Trophoblast cell (in vitro differentiated cells and primary cell): Measurements from ENCODE around the gene PPFIBP2.
A peak's percentile ranks its signal among the peaks of the same experiment; 100 is the strongest.

Experiments used
- DNase-seq, 2 donors: peaks; one replicate each; pipeline ENCODE4 v3.0.0-alpha.2; 2016
- H2AFZ ChIP-seq: 2 replicates; pipeline ENCODE4 v1.6.1; 2013; ENCODE audit warnings: low read length, moderate library complexity, mild to moderate bottlenecking; ENCODE audit not compliant: insufficient read depth, poor library complexity
- H2AK5ac ChIP-seq: 2 replicates; pipeline ENCODE4 v1.6.1; 2013; ENCODE audit warnings: mild to moderate bottlenecking, low read length
- H2BK120ac ChIP-seq: 2 replicates; pipeline ENCODE4 v1.6.1; 2013; ENCODE audit warnings: low read length, mild to moderate bottlenecking, moderate library complexity; ENCODE audit not compliant: insufficient read depth, poor library complexity
- H2BK12ac ChIP-seq: 2 replicates; pipeline ENCODE4 v1.6.1; 2013; ENCODE audit warnings: mild to moderate bottlenecking, low read length, moderate library complexity
- H2BK5ac ChIP-seq: 2 replicates; pipeline ENCODE4 v1.6.1; 2013; ENCODE audit warnings: low read length, low read depth, moderate library complexity, mild to moderate bottlenecking; ENCODE audit not compliant: poor library complexity
- H3K14ac ChIP-seq: 2 replicates; pipeline ENCODE4 v1.6.1; 2013; ENCODE audit warnings: mild to moderate bottlenecking, low read length
- H3K18ac ChIP-seq: 2 replicates; pipeline ENCODE4 v1.6.1; 2013; ENCODE audit warnings: mild to moderate bottlenecking, low read length
- H3K23ac ChIP-seq: 2 replicates; pipeline ENCODE4 v1.6.1; 2013; ENCODE audit warnings: low read length
- H3K27ac ChIP-seq: 2 replicates; pipeline ENCODE4 v1.5.1; 2013; ENCODE audit warnings: low read depth, mild to moderate bottlenecking, inconsistent platforms, low read length, moderate library complexity
- H3K27me3 ChIP-seq: 2 replicates; pipeline ENCODE4 v1.6.1; 2013; ENCODE audit warnings: inconsistent platforms, mild to moderate bottlenecking, low read length, moderate library complexity; ENCODE audit not compliant: insufficient read depth
- H3K36me3 ChIP-seq, 2 experiments: 1 replicate in 1 of 2; 2 replicates in 1 of 2; pipeline ENCODE4 v1.6.1; 2013; ENCODE audit warnings: low read length in 2 of 2, mild to moderate bottlenecking in 2 of 2, moderate library complexity in 1 of 2; ENCODE audit not compliant: insufficient read depth in 2 of 2, control insufficient read depth in 1 of 2
- H3K4ac ChIP-seq: 2 replicates; pipeline ENCODE4 v1.6.1; 2013; ENCODE audit warnings: low read depth, mild to moderate bottlenecking, low read length, moderate library complexity
- H3K4me1 ChIP-seq, 2 experiments: 1 replicate in 1 of 2; 2 replicates in 1 of 2; pipeline ENCODE4 v1.6.1; 2013; ENCODE audit warnings: low read length in 2 of 2, mild to moderate bottlenecking in 2 of 2, moderate library complexity in 1 of 2; ENCODE audit not compliant: insufficient read depth in 2 of 2, control insufficient read depth in 1 of 2
- H3K4me2 ChIP-seq: 2 replicates; pipeline ENCODE4 v1.6.1; 2013; ENCODE audit warnings: inconsistent platforms, mild to moderate bottlenecking, low read length, moderate library complexity
- H3K4me3 ChIP-seq: 2 replicates; pipeline ENCODE4 v1.5.1; 2013; ENCODE audit warnings: mild to moderate bottlenecking, low read depth, low read length, inconsistent platforms
- H3K79me1 ChIP-seq: one replicate; pipeline ENCODE4 v1.6.1; 2013; ENCODE audit warnings: low read length
- H3K79me2 ChIP-seq: 2 replicates; pipeline ENCODE4 v1.6.1; 2013; ENCODE audit warnings: low read length, mild to moderate bottlenecking; ENCODE audit not compliant: control insufficient read depth, insufficient read depth, poor library complexity
- H3K9ac ChIP-seq: 2 replicates; pipeline ENCODE4 v1.6.1; 2013; ENCODE audit warnings: mild to moderate bottlenecking, low read length
- H3K9me3 ChIP-seq: 2 replicates; pipeline ENCODE4 v1.6.1; 2013; ENCODE audit warnings: low read depth, mild to moderate bottlenecking, control low read depth, inconsistent platforms, low read length; ENCODE audit not compliant: insufficient read depth
- H4K12ac ChIP-seq: 2 replicates; pipeline ENCODE4 v1.6.1; 2013; ENCODE audit warnings: low read depth, mild to moderate bottlenecking, low read length, moderate library complexity
- H4K8ac ChIP-seq: 2 replicates; pipeline ENCODE4 v1.6.1; 2013; ENCODE audit warnings: low read depth, mild to moderate bottlenecking, low read length, moderate library complexity
- H4K91ac ChIP-seq: one replicate; pipeline ENCODE4 v1.6.1; 2013; ENCODE audit warnings: low read depth, mild to moderate bottlenecking, low read length, moderate library complexity
- WGBS: extraction: QIAGEN DNeasy Blood & Tissue Kit; methylation state at CpG from one replicate; pipeline ENCODE4 v1.1.7; 2013; ENCODE audit warnings: missing lambda C conversion rate; ENCODE audit not compliant: insufficient read length, insufficient coverage; ENCODE audit errors: extremely low coverage; 5-methylcytosine and 5-hydroxymethylcytosine counted together

Gene PPFIBP2

DNA sequence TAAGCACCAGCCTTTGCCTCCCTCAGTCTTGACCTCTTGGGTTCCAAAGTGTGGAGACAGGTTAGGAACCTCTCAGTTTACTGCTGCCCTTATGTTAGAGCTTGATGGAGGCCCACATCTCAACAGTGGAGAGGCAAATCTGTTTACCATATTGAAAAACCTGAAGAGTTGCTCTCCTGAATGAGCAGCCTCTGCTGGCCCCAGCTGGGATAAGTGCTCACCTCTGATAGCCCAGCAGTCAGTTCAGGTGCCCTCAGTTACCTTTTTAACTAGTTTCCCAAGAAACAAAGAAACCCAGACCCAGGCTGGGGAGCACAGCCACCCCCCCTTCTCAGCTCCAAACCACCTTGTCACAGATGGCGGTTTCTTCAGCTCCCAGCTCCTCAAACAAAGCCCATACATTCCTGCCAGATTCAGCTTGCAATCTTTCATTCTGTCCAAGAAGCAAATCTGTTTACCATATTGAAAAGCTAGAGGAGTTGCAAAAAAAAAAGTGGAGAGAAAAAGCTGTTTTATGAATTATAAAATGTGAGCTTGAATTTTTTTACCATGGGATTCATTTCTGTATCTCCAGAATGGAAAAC lies 57.2 kb downstream of the PPFIBP2 start:
- DNase-seq: no peak
- no CpG with 5 or more reads among the region's 1 CpG for WGBS
- H3K4me1 ChIP-seq: peaks cover 32 to 38% of the 10 kb centered on the region in 2 experiments
- H3K27me3 ChIP-seq: no peaks in the 10 kb centered on the region
- no peak overlapping the region for H2BK12ac ChIP-seq
- H3K23ac ChIP-seq: no peak overlapping the region
- H3K9me3 ChIP-seq: no peaks in the 10 kb centered on the region
- H3K4me2 ChIP-seq: no peak overlapping the region
- H3K9ac ChIP-seq: no peak overlapping the region
- no peak overlapping the region for H3K4ac ChIP-seq
- H3K79me1 ChIP-seq: peaks cover 30% of the 10 kb centered on the region
- no peak overlapping the region for H2BK5ac ChIP-seq
- H4K8ac ChIP-seq: no peak overlapping the region
- H2AFZ ChIP-seq: no peak overlapping the region
- H2BK120ac ChIP-seq: no peak overlapping the region
- no peak overlapping the region for H3K27ac ChIP-seq
- no peak overlapping the region for H3K18ac ChIP-seq
- H4K12ac ChIP-seq: no peak overlapping the region
- H3K79me2 ChIP-seq: peaks cover 10% of the 10 kb centered on the region
- no peak overlapping the region for H4K91ac ChIP-seq
- no peak overlapping the region for H3K14ac ChIP-seq
- H3K4me3 ChIP-seq: no peak overlapping the region
- no peak overlapping the region for H2AK5ac ChIP-seq
- no peaks in the 10 kb centered on the region for H3K36me3 ChIP-seq

DNA sequence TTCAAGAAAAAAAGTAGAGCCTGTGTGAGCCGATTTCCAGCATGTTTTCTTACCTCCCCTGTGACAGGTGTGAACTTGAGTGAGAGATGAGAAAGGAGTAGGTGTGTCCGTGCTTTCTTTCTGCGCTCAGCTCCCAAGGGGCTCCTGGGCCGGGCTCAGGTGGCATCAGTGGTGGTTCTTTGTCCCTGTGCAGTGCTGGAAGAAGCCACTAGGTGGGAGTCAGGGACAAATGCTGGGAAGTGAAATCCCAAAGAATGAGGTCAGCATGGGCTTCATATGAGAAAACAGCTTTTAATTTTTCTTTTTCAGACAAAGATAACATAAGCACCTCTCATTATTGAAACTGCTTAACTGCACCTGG lies 57.8 kb downstream of the PPFIBP2 start:
- Histone ChIP-seq H3K36me3 (no peaks in the 10 kb centered on the region), H3K4me3 (no peak overlapping the region), H3K79me1 (peaks cover 36% of the 10 kb centered on the region), H3K79me2 (peaks cover 15% of the 10 kb centered on the region), H4K8ac (no peak overlapping the region), H3K27me3 (no peaks in the 10 kb centered on the region), H2BK120ac (peak overlapping the region; percentile 93), H3K4ac (no peak overlapping the region), H2BK5ac (no peak overlapping the region), H3K9ac (no peak overlapping the region), H3K27ac (peak overlapping the region; percentile 1), H4K91ac (no peak overlapping the region), H3K23ac (no peak overlapping the region), H3K4me2 (no peak overlapping the region), H3K4me1 (peaks cover 38 to 43% of the 10 kb centered on the region in 2 experiments), H3K18ac (no peak overlapping the region), H3K14ac (no peak overlapping the region), H2AK5ac (no peak overlapping the region), H3K9me3 (no peaks in the 10 kb centered on the region), H4K12ac (no peak overlapping the region), H2BK12ac (no peak overlapping the region), H2AFZ (no peak overlapping the region)
- DNase-seq: peak; percentile 64 to 90
- WGBS: no CpG with 5 or more reads among the region's 4 CpGs

DNA sequence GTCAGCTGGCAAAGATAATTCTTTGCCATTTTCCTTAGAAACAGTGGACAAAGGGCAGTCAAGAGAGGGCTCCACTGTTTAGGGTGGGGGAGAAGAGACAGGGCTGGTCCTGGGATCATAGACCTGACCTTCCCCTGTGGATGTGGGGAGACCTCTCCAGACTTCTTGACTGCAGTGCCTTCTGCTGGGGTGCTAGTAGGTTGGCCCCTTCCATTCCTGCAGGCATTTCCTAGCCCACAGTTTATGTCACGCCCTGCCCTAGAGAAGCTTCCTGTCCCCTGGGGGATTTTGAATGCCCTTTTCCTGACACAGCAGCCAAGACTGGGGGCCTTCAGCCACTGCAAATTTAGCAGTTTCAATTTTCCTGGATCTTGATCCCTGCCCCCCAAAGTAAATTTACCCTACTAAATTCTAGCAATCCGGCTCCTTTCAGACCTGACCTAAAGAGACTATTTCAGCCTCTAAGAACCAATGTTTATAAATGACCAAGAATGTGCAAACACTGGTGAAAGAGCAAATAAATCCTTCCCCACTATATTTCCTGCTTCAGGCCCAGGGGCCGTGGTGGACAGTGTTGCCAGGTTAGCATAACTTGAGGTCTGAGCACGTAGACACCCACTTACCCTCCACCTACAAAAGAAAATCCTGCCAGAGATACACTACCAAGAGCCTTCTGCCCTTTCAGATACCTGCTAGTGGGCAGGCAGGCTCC lies 58.4 kb downstream of the PPFIBP2 start:
- Histone ChIP-seq H3K23ac (no peak overlapping the region), H3K4me2 (no peak overlapping the region), H3K79me1 (peaks cover 40% of the 10 kb centered on the region), H4K8ac (peak overlapping the region; percentile 56), H3K9ac (no peak overlapping the region), H3K14ac (peak overlapping the region; percentile 18), H3K36me3 (no peaks in the 10 kb centered on the region), H4K91ac (peak overlapping the region; percentile 87), H3K18ac (peak overlapping the region; percentile 71), H4K12ac (peak overlapping the region; percentile 79), H3K9me3 (no peaks in the 10 kb centered on the region), H3K4me3 (no peak overlapping the region), H2AFZ (peak overlapping the region; percentile 42), H2AK5ac (peak overlapping the region; percentile 7), H3K79me2 (peaks cover 17% of the 10 kb centered on the region), H3K27ac (peak overlapping the region; percentile 48), H3K27me3 (no peaks in the 10 kb centered on the region), H2BK120ac (peak overlapping the region; percentile 93), H2BK5ac (peak overlapping the region; percentile 75), H3K4me1 (peaks cover 41 to 47% of the 10 kb centered on the region in 2 experiments), H2BK12ac (peak overlapping the region; percentile 93), H3K4ac (peak overlapping the region; percentile 37)
- WGBS: no CpG with 5 or more reads among the region's 4 CpGs
- peak in 1 of 2 donors; percentile 66 for DNase-seq

GRCh38 chr11:7573193-7573557 lies 59.4 kb downstream of the PPFIBP2 start:
- Histone ChIP-seq H3K9me3 (no peaks in the 10 kb centered on the region), H2BK5ac (peak overlapping the region; percentile 31), H3K23ac (no peak overlapping the region), H3K79me1 (peaks cover 48% of the 10 kb centered on the region), H4K8ac (peak overlapping the region; percentile 63), H4K12ac (no peak overlapping the region), H3K36me3 (no peaks in the 10 kb centered on the region), H3K9ac (no peak overlapping the region), H3K4ac (no peak overlapping the region), H2BK12ac (peak overlapping the region; percentile 78), H2AK5ac (peak overlapping the region; percentile 49), H2AFZ (no peak overlapping the region), H4K91ac (peak overlapping the region; percentile 45), H3K27ac (peak overlapping the region; percentile 11), H3K14ac (peak overlapping the region; percentile 21), H3K4me3 (no peak overlapping the region), H3K27me3 (no peaks in the 10 kb centered on the region), H3K4me1 (peaks cover 47 to 55% of the 10 kb centered on the region in 2 experiments), H3K79me2 (peaks cover 20% of the 10 kb centered on the region), H2BK120ac (peak overlapping the region; percentile 55), H3K18ac (no peak overlapping the region), H3K4me2 (no peak overlapping the region)
- DNase-seq: peak in 1 of 2 donors; percentile 77
